Coronary artery (tissue), 2 donors: ENCODE measurements around the gene SLC7A9.

Experiments
- DNase-seq: peaks from one replicate; pipeline ENCODE4 v3.0.0-alpha.2; 2017; ENCODE audit warnings: low spot score
- H3K27ac ChIP-seq, 2 donors: fragments of 200-600 bp; sonication (generic); one replicate each; pipeline ENCODE4 v1.5.1; 2016 to 2019
- H3K4me3 ChIP-seq: fragments of 200-600 bp; sonication (generic); 2 replicates; pipeline ENCODE4 v1.5.1; 2016; ENCODE audit warnings: mild to moderate bottlenecking, moderate library complexity
- CTCF ChIP-seq: fragments of 200-600 bp; sonication (generic); IDR thresholded peaks from one replicate; pipeline ENCODE4 v1.5.1; 2019; ENCODE audit warnings: antibody characterized with exemption

Gene SLC7A9

GRCh38 chr19:32831611-32832010 is 38.0 kb downstream of the SLC7A9 start:
- H3K27ac ChIP-seq = no peak overlapping the region
- H3K4me3 ChIP-seq = no peak overlapping the region
- TF ChIP-seq CTCF = no peak
- no peak for DNase-seq

- H3K27ac ChIP-seq = no peak overlapping the region
- no peak for DNase-seq
- H3K4me3 ChIP-seq = no peak overlapping the region
- no peak for TF ChIP-seq CTCF
Measured at GRCh38 chr19:32830231-32831014, 39.1 kb downstream of the SLC7A9 start.

- DNase-seq = no peak
- Histone ChIP-seq H3K27ac (no peak overlapping the region), H3K4me3 (no peak overlapping the region)
- TF ChIP-seq CTCF = no peak
Measured at GRCh38 chr19:32829345-32829896, 40.1 kb downstream of the SLC7A9 start.

GRCh38 chr19:32828643-32829344 is 40.8 kb downstream of the SLC7A9 start:
- H3K27ac ChIP-seq = no peak overlapping the region
- no peak for DNase-seq
- TF ChIP-seq CTCF = no peak
- no peak overlapping the region for H3K4me3 ChIP-seq

GRCh38 chr19:32828139-32828538 is 41.4 kb downstream of the SLC7A9 start:
- no peak for TF ChIP-seq CTCF
- DNase-seq = no peak

GRCh38 chr19:32824916-32825608 is 44.5 kb downstream of the SLC7A9 start:
- no peak for DNase-seq
- Histone ChIP-seq H3K4me3 (no peak overlapping the region), H3K27ac (no peak overlapping the region)
- TF ChIP-seq CTCF = no peak

More at GRCh38 chr19:32828139-32828538, 41.4 kb downstream of the SLC7A9 start:
- no peak overlapping the region for H3K27ac ChIP-seq
- H3K4me3 ChIP-seq = no peak overlapping the region
